SK-N-SH treated with all-trans-retinoic acid at 6 μM for 48 hours (cell line): Measurements from ENCODE around the gene UBE3C.

Source experiments
- ATAC-seq: fragments of 200-7000 bp; cut with Tn5 transposase; 3 replicates; pipeline ENCODE4 v1.9.1; 2020; ENCODE audit warnings: mild to moderate bottlenecking, moderate library complexity
- ARNTL ChIP-seq: fragments of 450-650 bp; formaldehyde crosslinking; IDR thresholded peaks from 2 replicates; pipeline ENCODE4 v1.5.0; 2020; ENCODE audit warnings: low read depth, mild to moderate bottlenecking, moderate library complexity, borderline replicate concordance
- BACH2 ChIP-seq: fragments of 250-450 bp; sonication (Bioruptor Pico); IDR thresholded peaks from 2 replicates; pipeline ENCODE4 v1.9.0; 2021; ENCODE audit warnings: mild to moderate bottlenecking, borderline replicate concordance
- CSDC2 ChIP-seq: fragments of 250-450 bp; sonication (Bioruptor Pico); IDR thresholded peaks from 2 replicates; pipeline ENCODE4 v1.5.0; 2020; ENCODE audit warnings: mild to moderate bottlenecking, moderate library complexity
- ESRRG ChIP-seq: fragments of 250-450 bp; sonication (Bioruptor Pico); IDR thresholded peaks from 2 replicates; pipeline ENCODE4 v1.6.1; 2021; ENCODE audit warnings: mild to moderate bottlenecking
- GLIS3 ChIP-seq: fragments of 250-450 bp; sonication (Bioruptor Pico); IDR thresholded peaks from 2 replicates; pipeline ENCODE4 v1.5.0; 2020; ENCODE audit warnings: mild to moderate bottlenecking, moderate library complexity
- ISL1 ChIP-seq: fragments of 250-450 bp; sonication (Bioruptor Pico); IDR thresholded peaks from 2 replicates; pipeline ENCODE4 v2.1.2; 2022; ENCODE audit warnings: mild to moderate bottlenecking, moderate library complexity
- OSR1 ChIP-seq: fragments of 250-450 bp; sonication (Bioruptor Pico); IDR thresholded peaks from 2 replicates; pipeline ENCODE4 v1.8.0; 2022; ENCODE audit warnings: moderate library complexity, mild to moderate bottlenecking, inconsistent platforms
- PATZ1 ChIP-seq: fragments of 250-450 bp; sonication (Bioruptor Pico); IDR thresholded peaks from 2 replicates; pipeline ENCODE4 v1.8.0; 2020; ENCODE audit warnings: mild to moderate bottlenecking, moderate library complexity, borderline replicate concordance
- PPARA ChIP-seq: fragments of 250-450 bp; sonication (Bioruptor Pico); IDR thresholded peaks from 2 replicates; pipeline ENCODE4 v1.5.0; 2020; ENCODE audit warnings: mild to moderate bottlenecking, borderline replicate concordance
- RARB ChIP-seq: fragments of 250-450 bp; sonication (Bioruptor Pico); IDR thresholded peaks from 2 replicates; pipeline ENCODE4 v1.8.0; 2021; ENCODE audit warnings: mild to moderate bottlenecking, moderate library complexity
- SNAI2 ChIP-seq: fragments of 250-450 bp; sonication (Bioruptor Pico); IDR thresholded peaks from 2 replicates; pipeline ENCODE4 v1.5.0; 2020; ENCODE audit warnings: mild to moderate bottlenecking, moderate library complexity
- TCF4 ChIP-seq: fragments of 250-450 bp; sonication (Bioruptor Pico); IDR thresholded peaks from 2 replicates; pipeline ENCODE4 v1.8.0; 2021; ENCODE audit warnings: mild to moderate bottlenecking, moderate library complexity, borderline replicate concordance
- TOX ChIP-seq: fragments of 250-450 bp; sonication (Bioruptor Pico); IDR thresholded peaks from 2 replicates; pipeline ENCODE4 v1.8.0; 2021; ENCODE audit warnings: mild to moderate bottlenecking, moderate library complexity, borderline replicate concordance
- TSHZ2 ChIP-seq: fragments of 250-450 bp; sonication (Bioruptor Pico); IDR thresholded peaks from 2 replicates; pipeline ENCODE4 v1.5.0; 2020; ENCODE audit warnings: mild to moderate bottlenecking, moderate library complexity
- ZC3H10 ChIP-seq: fragments of 250-450 bp; sonication (Bioruptor Pico); IDR thresholded peaks from 2 replicates; pipeline ENCODE4 v1.5.1; 2021; ENCODE audit warnings: mild to moderate bottlenecking, moderate library complexity
- ZFP3 ChIP-seq: fragments of 250-450 bp; sonication (Bioruptor Pico); IDR thresholded peaks from 2 replicates; pipeline ENCODE4 v1.5.0; 2020; ENCODE audit warnings: mild to moderate bottlenecking, moderate library complexity
- ZFP30 ChIP-seq: fragments of 450-650 bp; formaldehyde crosslinking; IDR thresholded peaks from 2 replicates; pipeline ENCODE4 v1.5.0; 2022; ENCODE audit warnings: mild to moderate bottlenecking, moderate library complexity
- ZNF565 ChIP-seq: fragments of 450-650 bp; formaldehyde crosslinking; conservative IDR thresholded peaks from 2 replicates; pipeline ENCODE4 v1.5.0; 2020; ENCODE audit warnings: low read depth, mild to moderate bottlenecking, moderate library complexity
- ZNF70 ChIP-seq: fragments of 450-650 bp; formaldehyde crosslinking; IDR thresholded peaks from 2 replicates; pipeline ENCODE4 v1.5.0; 2020; ENCODE audit warnings: mild to moderate bottlenecking, moderate library complexity
- ZNF8 ChIP-seq: fragments of 450-650 bp; formaldehyde crosslinking; IDR thresholded peaks from 2 replicates; pipeline ENCODE4 v1.5.0; 2020; ENCODE audit warnings: mild to moderate bottlenecking, moderate library complexity
- TF ChIP-seq, protein P1 (sequence below): fragments of 250-450 bp; sonication (Bioruptor Pico); IDR thresholded peaks from 2 replicates; pipeline ENCODE4 v1.5.1; 2021; ENCODE audit warnings: mild to moderate bottlenecking, moderate library complexity
- TF ChIP-seq, protein P2 (sequence below): fragments of 250-450 bp; sonication (Bioruptor Pico); IDR thresholded peaks from 2 replicates; pipeline ENCODE4 v1.8.0; 2021; ENCODE audit warnings: low read depth, mild to moderate bottlenecking, moderate library complexity, borderline replicate concordance
- TF ChIP-seq, protein P3 (sequence below): fragments of 250-450 bp; sonication (Bioruptor Pico); IDR thresholded peaks from 2 replicates; pipeline ENCODE4 v1.5.1; 2020; ENCODE audit warnings: low read depth, mild to moderate bottlenecking, moderate library complexity

The UBE3C gene

GRCh38 chr7:157292770-157293412 is 154.2 kb downstream of the UBE3C start:
- ATAC-seq, result no peak
- TF ChIP-seq ZFP30, result no peak
- no peak for TF ChIP-seq ZNF70 (CRISPR knock-in tag)
- TF ChIP-seq PPARA, result no peak
- TF ChIP-seq ZFP3 (CRISPR knock-in tag), result no peak
- TF ChIP-seq RARB (CRISPR knock-in tag), result no peak
- no peak for TF ChIP-seq ZC3H10 (CRISPR knock-in tag)
- no peak for TF ChIP-seq ARNTL (CRISPR knock-in tag)
- TF ChIP-seq ISL1 (CRISPR knock-in tag), result no peak
- no peak for TF ChIP-seq GLIS3
- no peak for TF ChIP-seq ESRRG (CRISPR knock-in tag)
- TF ChIP-seq, protein P1, sequence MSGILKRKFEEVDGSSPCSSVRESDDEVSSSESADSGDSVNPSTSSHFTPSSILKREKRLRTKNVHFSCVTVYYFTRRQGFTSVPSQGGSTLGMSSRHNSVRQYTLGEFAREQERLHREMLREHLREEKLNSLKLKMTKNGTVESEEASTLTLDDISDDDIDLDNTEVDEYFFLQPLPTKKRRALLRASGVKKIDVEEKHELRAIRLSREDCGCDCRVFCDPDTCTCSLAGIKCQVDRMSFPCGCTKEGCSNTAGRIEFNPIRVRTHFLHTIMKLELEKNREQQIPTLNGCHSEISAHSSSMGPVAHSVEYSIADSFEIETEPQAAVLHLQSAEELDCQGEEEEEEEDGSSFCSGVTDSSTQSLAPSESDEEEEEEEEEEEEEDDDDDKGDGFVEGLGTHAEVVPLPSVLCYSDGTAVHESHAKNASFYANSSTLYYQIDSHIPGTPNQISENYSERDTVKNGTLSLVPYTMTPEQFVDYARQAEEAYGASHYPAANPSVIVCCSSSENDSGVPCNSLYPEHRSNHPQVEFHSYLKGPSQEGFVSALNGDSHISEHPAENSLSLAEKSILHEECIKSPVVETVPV (CRISPR knock-in tag), result no peak
- TF ChIP-seq ZNF565 (CRISPR knock-in tag), result no peak
- TF ChIP-seq PATZ1 (CRISPR knock-in tag), result no peak
- TF ChIP-seq CSDC2 (CRISPR knock-in tag), result no peak
- TF ChIP-seq TCF4 (CRISPR knock-in tag), result no peak
- TF ChIP-seq, protein P2, sequence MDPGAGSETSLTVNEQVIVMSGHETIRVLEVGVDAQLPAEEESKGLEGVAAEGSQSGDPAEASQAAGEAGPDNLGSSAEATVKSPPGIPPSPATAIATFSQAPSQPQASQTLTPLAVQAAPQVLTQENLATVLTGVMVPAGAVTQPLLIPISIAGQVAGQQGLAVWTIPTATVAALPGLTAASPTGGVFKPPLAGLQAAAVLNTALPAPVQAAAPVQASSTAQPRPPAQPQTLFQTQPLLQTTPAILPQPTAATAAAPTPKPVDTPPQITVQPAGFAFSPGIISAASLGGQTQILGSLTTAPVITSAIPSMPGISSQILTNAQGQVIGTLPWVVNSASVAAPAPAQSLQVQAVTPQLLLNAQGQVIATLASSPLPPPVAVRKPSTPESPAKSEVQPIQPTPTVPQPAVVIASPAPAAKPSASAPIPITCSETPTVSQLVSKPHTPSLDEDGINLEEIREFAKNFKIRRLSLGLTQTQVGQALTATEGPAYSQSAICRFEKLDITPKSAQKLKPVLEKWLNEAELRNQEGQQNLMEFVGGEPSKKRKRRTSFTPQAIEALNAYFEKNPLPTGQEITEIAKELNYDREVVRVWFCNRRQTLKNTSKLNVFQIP, result no peak
- TF ChIP-seq ZNF8 (CRISPR knock-in tag), result no peak
- TF ChIP-seq TOX, result no peak
- no peak for TF ChIP-seq OSR1 (CRISPR knock-in tag)

GRCh38 chr7:157293413-157293788 is 154.7 kb downstream of the UBE3C start:
- no peak for ATAC-seq

More at GRCh38 chr7:157293413-157293788, 154.7 kb downstream of the UBE3C start:
- no peak for TF ChIP-seq ZFP30
- TF ChIP-seq TCF4 (CRISPR knock-in tag), result no peak
- no peak for TF ChIP-seq SNAI2 (CRISPR knock-in tag)
- no peak for TF ChIP-seq PATZ1 (CRISPR knock-in tag)
- TF ChIP-seq, protein P3, sequence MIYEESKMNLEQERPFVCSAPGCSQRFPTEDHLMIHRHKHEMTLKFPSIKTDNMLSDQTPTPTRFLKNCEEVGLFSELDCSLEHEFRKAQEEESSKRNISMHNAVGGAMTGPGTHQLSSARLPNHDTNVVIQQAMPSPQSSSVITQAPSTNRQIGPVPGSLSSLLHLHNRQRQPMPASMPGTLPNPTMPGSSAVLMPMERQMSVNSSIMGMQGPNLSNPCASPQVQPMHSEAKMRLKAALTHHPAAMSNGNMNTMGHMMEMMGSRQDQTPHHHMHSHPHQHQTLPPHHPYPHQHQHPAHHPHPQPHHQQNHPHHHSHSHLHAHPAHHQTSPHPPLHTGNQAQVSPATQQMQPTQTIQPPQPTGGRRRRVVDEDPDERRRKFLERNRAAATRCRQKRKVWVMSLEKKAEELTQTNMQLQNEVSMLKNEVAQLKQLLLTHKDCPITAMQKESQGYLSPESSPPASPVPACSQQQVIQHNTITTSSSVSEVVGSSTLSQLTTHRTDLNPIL, result no peak
- no peak for TF ChIP-seq ARNTL (CRISPR knock-in tag)
- TF ChIP-seq ZFP3 (CRISPR knock-in tag), result no peak
- TF ChIP-seq TSHZ2 (CRISPR knock-in tag), result no peak
- TF ChIP-seq BACH2 (CRISPR knock-in tag), result no peak
- TF ChIP-seq ESRRG (CRISPR knock-in tag), result no peak
- no peak for TF ChIP-seq ZC3H10 (CRISPR knock-in tag)
